DMS153 treated with DMSO at 0.1 percent for 48 hours (cell line): Measurements from ENCODE around the gene HS3ST6.
"Not testable (repeated sequence)": the region's sequence is repeated elsewhere in the genome, so short reads cannot be mapped to it uniquely, and the experiment has no call there.

ENCODE experiments used
- DNase-seq: peaks from one replicate; lab custom pipeline; 2025; ENCODE audit not compliant: unreplicated experiment; lab: John Stamatoyannopoulos, UW

HS3ST6 gene

GRCh38 chr16:1878256-1878655 lies 40.0 kb downstream of the HS3ST6 start:
- DNase-seq: no peak

- peak; percentile 23 for DNase-seq
These were observed 40.4 kb downstream of the HS3ST6 start for GRCh38 chr16:1877804-1878203.

GRCh38 chr16:1877089-1877488 lies 41.1 kb downstream of the HS3ST6 start:
- DNase-seq: no peak

- DNase-seq: no peak
These were observed 41.7 kb downstream of the HS3ST6 start for GRCh38 chr16:1876468-1876867.

GRCh38 chr16:1876066-1876465 lies 42.1 kb downstream of the HS3ST6 start:
- not testable (repeated sequence) for DNase-seq

GRCh38 chr16:1874854-1875253 lies 43.4 kb downstream of the HS3ST6 start:
- DNase-seq: no peak

GRCh38 chr16:1871974-1872635 lies 46.1 kb downstream of the HS3ST6 start, which contains the start of gene MEIOB:
MEIOB (minus strand) TSS chr16:1872164; CDS start chr16:1868175, 3,989 bp downstream.
- no peak for DNase-seq

GRCh38 chr16:1870365-1871082 lies 47.7 kb downstream of the HS3ST6 start:
- peak; percentile 22 for DNase-seq

GRCh38 chr16:1865902-1866690 lies 52.1 kb downstream of the HS3ST6 start:
- no peak for DNase-seq

- peak; percentile 41 for DNase-seq
These were observed 54.3 kb downstream of the HS3ST6 start for GRCh38 chr16:1863681-1864460.

- DNase-seq: no peak
These were observed 55.8 kb downstream of the HS3ST6 start for GRCh38 chr16:1862394-1862793.

- no peak for DNase-seq
These were observed 56.5 kb downstream of the HS3ST6 start for GRCh38 chr16:1861730-1862129.
